ENCODE data around the gene COMMD10. TPM values are rescaled to one million over a fixed set of nuclear protein-coding genes. Genes with fewer than 3 reads are reported as not detected.
"Not testable (repeated sequence)": the region's sequence is repeated elsewhere in the genome, so short reads cannot be mapped to it uniquely, and the experiment has no call there.

The COMMD10 gene
- total and polyA plus RNA-seq, 2 of the 4 experiments (the other 2 are of a cell fraction): 12.8 to 20.4 TPM

DNA sequence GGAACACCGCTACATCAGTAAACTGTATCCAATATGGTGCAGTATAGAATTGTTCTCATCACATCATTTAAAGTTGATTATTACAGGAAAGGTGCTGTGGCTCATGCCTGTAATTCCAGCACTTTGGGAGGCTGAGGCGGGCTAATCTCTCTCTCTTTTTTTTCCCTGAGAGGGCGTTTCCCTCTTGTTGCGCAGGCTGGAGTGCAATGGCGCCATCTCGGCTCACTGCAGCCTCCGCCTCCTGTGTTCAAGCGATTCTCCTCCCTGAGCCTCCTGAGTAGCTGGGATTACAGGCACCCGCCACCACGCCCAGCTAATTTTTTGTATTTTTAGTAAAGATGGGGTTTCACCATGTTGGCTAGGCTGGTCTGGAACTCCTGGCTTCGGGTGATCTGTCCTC, 1.5 kb downstream of the COMMD10 start:
- H3K4me2 ChIP-seq (ENCODE audit: low read depth, low read length): peak overlapping the region; percentile 80; the same call in 1 of the 2 replicates
- H3K23ac ChIP-seq (ENCODE audit: low read depth, low read length); intact Hi-C loops (cut with micrococcal nuclease); H3K56ac ChIP-seq (ENCODE audit: extremely low read depth, insufficient read depth, low read length); H2BK20ac ChIP-seq (ENCODE audit: low read depth, low read length); H4K91ac ChIP-seq (ENCODE audit: insufficient read depth, low read depth, low read length); H3K4ac ChIP-seq (ENCODE audit: low read depth, low read length); H4K20me1 ChIP-seq (ENCODE audit: insufficient read depth, low read length); H3K14ac ChIP-seq (replicated peaks; ENCODE audit: low read depth, low read length); H3K27ac ChIP-seq (ENCODE audit: insufficient read depth, low read length); H2AFZ ChIP-seq (replicated peaks; ENCODE audit: low read length, poor library complexity); H3K4me1 ChIP-seq (ENCODE audit: control insufficient read depth, insufficient read depth, low read length); in situ Hi-C loops (cut with MboI; ENCODE audit: low sequenced_read_pairs); DNase-seq; ATAC-seq (ENCODE audit: low read depth); H3K36me3 ChIP-seq (ENCODE audit: control insufficient read depth, insufficient read depth, low read length); H3K9me1 ChIP-seq (ENCODE audit: insufficient read depth, low read length); H2BK120ac ChIP-seq (ENCODE audit: low read depth, low read length); H2AK9ac ChIP-seq (replicated peaks; ENCODE audit: low read depth, low read length, poor library complexity); dilution Hi-C loops (cut with HindIII; ENCODE audit: low sequenced_read_pairs, unreplicated experiment); POLR2A ChIA-PET (ENCODE audit: unreplicated experiment); H3K18ac ChIP-seq (ENCODE audit: low read depth, low read length); H3K27me3 ChIP-seq (ENCODE audit: control insufficient read depth, insufficient read depth, low read length); H3K4me3 ChIP-seq (ENCODE audit: insufficient read depth, low read depth, low read length); H2BK5ac ChIP-seq (ENCODE audit: low read depth, low read length, poor library complexity, severe bottlenecking); BruUV-seq (replicated peaks); H3K9me3 ChIP-seq (ENCODE audit: control insufficient read depth, insufficient read depth, low read length); H3K9ac ChIP-seq (ENCODE audit: low read depth, low read length); CTCF ChIA-PET; H2BK15ac ChIP-seq (ENCODE audit: low read depth, low read length): not testable (repeated sequence)
- peak overlapping the region; percentile 63; the same call in 1 of the 2 replicates for H4K5ac ChIP-seq (ENCODE audit: low read depth, low read length)
- peak overlapping the region; percentile 51; the same call in 1 of the 2 replicates for H2AK5ac ChIP-seq (ENCODE audit: low read depth, low read length)
- WGBS, 2 experiments (ENCODE audit: extremely low coverage in 2 of 2, insufficient read length in 1 of 2): no CpG with 5 or more reads among the region's 11 CpGs
- H3K79me1 ChIP-seq (ENCODE audit: low read depth in 1 of 2, low read length in 2 of 2): peaks cover 14 to 24% of the 10 kb centered on the region in 2 experiments; a peak in 3 of 4 replicates
- peak overlapping the region in 1 of 2 experiments; percentile 21; a peak in 1 of 4 replicates for H4K8ac ChIP-seq (ENCODE audit: low read depth in 2 of 2, low read length in 2 of 2)

Measured in IMR-90 (cell line).